GM23338 (cell line): ENCODE data around the gene CIC. TPM values are rescaled to one million over a fixed set of nuclear protein-coding genes. Genes with fewer than 3 reads are reported as not detected.

Experiments
- ATAC-seq: fragments of 200-7000 bp; cut with Tn5 transposase; 3 replicates; pipeline ENCODE4 v1.9.1; 2020
- DNase-seq: peaks from one replicate; pipeline ENCODE4 v3.0.0-alpha.2; 2015; ENCODE audit warnings: low spot score
- H2AFZ ChIP-seq: fragments of 200-600 bp; sonication (generic); 2 replicates; pipeline ENCODE4 v1.8.0; 2016; ENCODE audit warnings: antibody characterized with exemption, mild to moderate bottlenecking, moderate library complexity
- H3F3A ChIP-seq: fragments of 200-600 bp; sonication (generic); replicated peaks from 2 replicates; pipeline ENCODE4 v1.8.0; 2017; ENCODE audit warnings: antibody characterized with exemption, mixed run types, low read depth
- H3K27ac ChIP-seq: fragments of 200-600 bp; sonication (generic); 2 replicates; pipeline ENCODE4 v1.6.1; 2016; ENCODE audit warnings: low read depth
- H3K27me3 ChIP-seq: fragments of 200-600 bp; sonication (generic); 2 replicates; pipeline ENCODE4 v1.8.0; 2016; ENCODE audit warnings: mild to moderate bottlenecking, mixed run types, moderate library complexity; ENCODE audit not compliant: insufficient read depth
- H3K36me3 ChIP-seq: fragments of 200-600 bp; sonication (generic); 2 replicates; pipeline ENCODE4 v1.8.0; 2016; ENCODE audit warnings: mild to moderate bottlenecking; ENCODE audit not compliant: insufficient read depth
- H3K4me1 ChIP-seq: fragments of 200-600 bp; sonication (generic); 2 replicates; pipeline ENCODE4 v1.8.0; 2016; ENCODE audit warnings: mild to moderate bottlenecking, moderate library complexity; ENCODE audit not compliant: insufficient read depth
- H3K4me2 ChIP-seq: fragments of 200-600 bp; sonication (generic); 2 replicates; pipeline ENCODE4 v1.7.1; 2017; ENCODE audit warnings: mixed run types
- H3K4me3 ChIP-seq: fragments of 200-600 bp; sonication (generic); 2 replicates; pipeline ENCODE4 v1.6.1; 2016; ENCODE audit warnings: mixed run types
- H3K79me2 ChIP-seq: fragments of 200-600 bp; sonication (generic); replicated peaks from 2 replicates; pipeline ENCODE4 v1.8.0; 2017; ENCODE audit warnings: mild to moderate bottlenecking; ENCODE audit not compliant: insufficient read depth
- H3K9me2 ChIP-seq: fragments of 200-600 bp; sonication (generic); 2 replicates; pipeline ENCODE4 v1.8.0; 2017; ENCODE audit not compliant: insufficient read depth
- H4K20me1 ChIP-seq: fragments of 200-600 bp; sonication (generic); replicated peaks from 2 replicates; pipeline ENCODE4 v1.8.0; 2017; ENCODE audit warnings: mild to moderate bottlenecking; ENCODE audit not compliant: insufficient read depth
- H3K27ac Mint-ChIP-seq: 2 replicates; pipeline ENCODE4 v1.8.0; 2020; ENCODE audit warnings: inconsistent platforms, mild to moderate bottlenecking, moderate library complexity, mixed read lengths
- H3K27me3 Mint-ChIP-seq: 3 replicates; pipeline ENCODE4 v1.8.0; 2022; ENCODE audit warnings: low read depth, mild to moderate bottlenecking, moderate library complexity, mixed read lengths, inconsistent platforms; ENCODE audit not compliant: insufficient read depth, poor library complexity
- H3K36me3 Mint-ChIP-seq: 3 replicates; pipeline ENCODE4 v1.8.0; 2021; ENCODE audit warnings: low read depth, mild to moderate bottlenecking, inconsistent platforms, moderate library complexity, mixed read lengths
- H3K4me1 Mint-ChIP-seq: 3 replicates; pipeline ENCODE4 v1.8.0; 2020; ENCODE audit warnings: mild to moderate bottlenecking, inconsistent platforms, mixed read lengths
- H3K4me3 Mint-ChIP-seq: 3 replicates; pipeline ENCODE4 v1.8.0; 2021; ENCODE audit warnings: moderate library complexity, mild to moderate bottlenecking, inconsistent platforms, mixed read lengths
- H3K9me3 Mint-ChIP-seq: 3 replicates; pipeline ENCODE4 v1.8.0; 2020; ENCODE audit warnings: moderate library complexity, mild to moderate bottlenecking, inconsistent platforms, mixed read lengths
- CREB1 ChIP-seq: fragments of 250-450 bp; sonication (Bioruptor Pico); IDR thresholded peaks from 2 replicates; pipeline ENCODE4 v1.5.0; 2020; ENCODE audit warnings: low read depth, mild to moderate bottlenecking, moderate library complexity
- CTCF ChIP-seq, 2 experiments: fragments of 200-600 bp in 1 of 2; sonication (generic) in 1 of 2; conservative IDR thresholded peaks; 2 replicates each; pipeline versions ENCODE4 v1.5.1 to v1.6.1; 2016 to 2017; ENCODE audit warnings: antibody characterized with exemption in 2 of 2, low read depth in 2 of 2, mild to moderate bottlenecking in 2 of 2, moderate library complexity in 1 of 2
- JUNB ChIP-seq: IDR thresholded peaks from one replicate; pipeline ENCODE4 v1.6.1; 2016; ENCODE audit warnings: antibody characterized with exemption; ENCODE audit not compliant: unreplicated experiment
- NANOG ChIP-seq: IDR thresholded peaks from 2 replicates; pipeline ENCODE4 v1.6.1; 2016; ENCODE audit warnings: antibody characterized with exemption, borderline replicate concordance
- POLR2AphosphoS5 ChIP-seq: IDR thresholded peaks from 2 replicates; pipeline ENCODE4 v1.6.1; 2016; ENCODE audit warnings: antibody characterized with exemption, low read depth
- REST ChIP-seq: IDR thresholded peaks from one replicate; pipeline ENCODE4 v1.6.1; 2018; ENCODE audit warnings: antibody characterized with exemption; ENCODE audit not compliant: unreplicated experiment
- ZNF114 ChIP-seq: fragments of 250-450 bp; sonication (Bioruptor Pico); IDR thresholded peaks from 2 replicates; pipeline ENCODE4 v1.5.0; 2020; ENCODE audit warnings: mild to moderate bottlenecking, moderate library complexity
- ZNF331 ChIP-seq: fragments of 250-450 bp; sonication (Bioruptor Pico); IDR thresholded peaks from 2 replicates; pipeline ENCODE4 v1.5.0; 2020; ENCODE audit warnings: low read depth, mild to moderate bottlenecking, moderate library complexity
- polyA plus RNA-seq: library from polyadenylated mRNA; unstranded; fragments of >200 nt; fragmentation: Nextera tagmentation; extraction: Ambion mirVana; gene quantifications from 2 replicates; pipeline ENCODE4 v1.2.1, GENCODE V29; 2016
- total RNA-seq: library from RNA; depleted of rRNA; stranded (reverse); fragments of >200 nt; shearing (Covaris generic); gene quantifications from 2 replicates; pipeline ENCODE4 v1.2.3, GENCODE V29; 2014
- TF ChIP-seq, protein P1 (sequence below): fragments of 250-450 bp; sonication (Bioruptor Pico); IDR thresholded peaks from 2 replicates; pipeline ENCODE4 v1.5.0; 2020; ENCODE audit warnings: mild to moderate bottlenecking, moderate library complexity

The CIC gene
- total and polyA plus RNA-seq, 2 experiments from 2014 or later = 13.2 to 42.0 TPM

- TF ChIP-seq CTCF (conservative IDR thresholded peaks at IDR 0.05; ENCODE audit: low read depth in 2 of 2) (no peak), REST (no peak), ZNF331 (CRISPR knock-in tag) (no peak), NANOG (no peak), ZNF114 (CRISPR knock-in tag) (no peak), CREB1 (no peak)
Measured at GRCh38 chr19:42278452-42279154, 9.6 kb downstream of the CIC start (continued).

DNA sequence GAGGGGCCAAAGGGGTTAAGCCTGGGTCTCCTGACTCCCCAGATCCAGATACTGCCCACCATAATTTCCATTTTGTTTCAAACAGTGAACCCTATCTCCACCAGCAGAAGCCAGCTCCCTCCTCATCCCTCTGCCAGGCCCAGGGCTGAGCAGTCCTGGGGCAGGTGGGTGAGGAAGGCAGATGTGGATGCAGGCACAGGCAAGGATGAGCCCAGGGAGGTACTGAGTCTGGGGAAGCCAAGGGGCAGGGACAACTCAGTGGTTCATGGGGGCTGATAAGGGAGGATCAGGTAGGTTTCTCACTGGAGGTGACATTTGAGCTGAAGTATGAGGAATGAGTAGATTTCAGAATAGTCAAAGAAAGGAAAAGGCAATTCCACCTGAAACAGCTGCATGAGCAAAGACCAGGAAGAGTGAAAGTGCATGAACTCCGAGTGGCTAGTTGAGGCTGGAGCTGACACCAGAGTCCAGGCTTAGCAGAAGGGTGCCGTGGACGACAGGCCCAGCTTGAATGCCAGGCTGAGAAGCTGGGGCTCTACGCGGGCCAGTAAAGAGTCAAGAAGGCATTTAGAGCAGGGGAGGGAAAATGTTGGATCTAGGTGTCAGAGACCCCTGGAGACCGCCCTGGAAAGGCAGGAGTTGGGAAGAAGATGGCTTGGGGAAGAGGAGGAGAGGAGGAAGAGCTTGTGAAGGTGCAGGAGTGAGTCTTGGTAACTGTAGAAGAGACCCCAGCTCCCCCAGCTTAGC, 10.3 kb downstream of the CIC start:
- Mint-ChIP-seq H3K4me1 (peaks cover 26% of the 10 kb centered on the region), H3K27me3 (peaks cover 18% of the 10 kb centered on the region), H3K9me3 (no peaks in the 10 kb centered on the region; the same call in 2 of the 3 replicates), H3K36me3 (peaks cover 7% of the 10 kb centered on the region; the same call in 2 of the 3 replicates), H3K27ac (peak overlapping the region; percentile 10; the same call in 1 of the 2 replicates), H3K4me3 (peak overlapping the region; percentile 73)
- peak; percentile 2 for ATAC-seq
- Histone ChIP-seq H3K27me3 (no peaks in the 10 kb centered on the region), H3K36me3 (no peaks in the 10 kb centered on the region), H3K9me2 (no peaks in the 10 kb centered on the region), H3K27ac (no peak overlapping the region), H3F3A (peaks cover 17% of the 10 kb centered on the region; the same call in 1 of the 2 replicates), H2AFZ (no peak overlapping the region), H3K4me3 (peak overlapping the region; percentile 96), H3K79me2 (peaks cover 3% of the 10 kb centered on the region; the same call in 1 of the 2 replicates), H3K4me2 (peak overlapping the region; percentile 94), H3K4me1 (peaks cover 27% of the 10 kb centered on the region), H4K20me1 (0 out of 2 replicates have a peak, but pooled peaks cover 3% of the 10 kb centered on the region)
- peak; percentile 51 for DNase-seq
- TF ChIP-seq NANOG = no peak
- TF ChIP-seq, protein P1, sequence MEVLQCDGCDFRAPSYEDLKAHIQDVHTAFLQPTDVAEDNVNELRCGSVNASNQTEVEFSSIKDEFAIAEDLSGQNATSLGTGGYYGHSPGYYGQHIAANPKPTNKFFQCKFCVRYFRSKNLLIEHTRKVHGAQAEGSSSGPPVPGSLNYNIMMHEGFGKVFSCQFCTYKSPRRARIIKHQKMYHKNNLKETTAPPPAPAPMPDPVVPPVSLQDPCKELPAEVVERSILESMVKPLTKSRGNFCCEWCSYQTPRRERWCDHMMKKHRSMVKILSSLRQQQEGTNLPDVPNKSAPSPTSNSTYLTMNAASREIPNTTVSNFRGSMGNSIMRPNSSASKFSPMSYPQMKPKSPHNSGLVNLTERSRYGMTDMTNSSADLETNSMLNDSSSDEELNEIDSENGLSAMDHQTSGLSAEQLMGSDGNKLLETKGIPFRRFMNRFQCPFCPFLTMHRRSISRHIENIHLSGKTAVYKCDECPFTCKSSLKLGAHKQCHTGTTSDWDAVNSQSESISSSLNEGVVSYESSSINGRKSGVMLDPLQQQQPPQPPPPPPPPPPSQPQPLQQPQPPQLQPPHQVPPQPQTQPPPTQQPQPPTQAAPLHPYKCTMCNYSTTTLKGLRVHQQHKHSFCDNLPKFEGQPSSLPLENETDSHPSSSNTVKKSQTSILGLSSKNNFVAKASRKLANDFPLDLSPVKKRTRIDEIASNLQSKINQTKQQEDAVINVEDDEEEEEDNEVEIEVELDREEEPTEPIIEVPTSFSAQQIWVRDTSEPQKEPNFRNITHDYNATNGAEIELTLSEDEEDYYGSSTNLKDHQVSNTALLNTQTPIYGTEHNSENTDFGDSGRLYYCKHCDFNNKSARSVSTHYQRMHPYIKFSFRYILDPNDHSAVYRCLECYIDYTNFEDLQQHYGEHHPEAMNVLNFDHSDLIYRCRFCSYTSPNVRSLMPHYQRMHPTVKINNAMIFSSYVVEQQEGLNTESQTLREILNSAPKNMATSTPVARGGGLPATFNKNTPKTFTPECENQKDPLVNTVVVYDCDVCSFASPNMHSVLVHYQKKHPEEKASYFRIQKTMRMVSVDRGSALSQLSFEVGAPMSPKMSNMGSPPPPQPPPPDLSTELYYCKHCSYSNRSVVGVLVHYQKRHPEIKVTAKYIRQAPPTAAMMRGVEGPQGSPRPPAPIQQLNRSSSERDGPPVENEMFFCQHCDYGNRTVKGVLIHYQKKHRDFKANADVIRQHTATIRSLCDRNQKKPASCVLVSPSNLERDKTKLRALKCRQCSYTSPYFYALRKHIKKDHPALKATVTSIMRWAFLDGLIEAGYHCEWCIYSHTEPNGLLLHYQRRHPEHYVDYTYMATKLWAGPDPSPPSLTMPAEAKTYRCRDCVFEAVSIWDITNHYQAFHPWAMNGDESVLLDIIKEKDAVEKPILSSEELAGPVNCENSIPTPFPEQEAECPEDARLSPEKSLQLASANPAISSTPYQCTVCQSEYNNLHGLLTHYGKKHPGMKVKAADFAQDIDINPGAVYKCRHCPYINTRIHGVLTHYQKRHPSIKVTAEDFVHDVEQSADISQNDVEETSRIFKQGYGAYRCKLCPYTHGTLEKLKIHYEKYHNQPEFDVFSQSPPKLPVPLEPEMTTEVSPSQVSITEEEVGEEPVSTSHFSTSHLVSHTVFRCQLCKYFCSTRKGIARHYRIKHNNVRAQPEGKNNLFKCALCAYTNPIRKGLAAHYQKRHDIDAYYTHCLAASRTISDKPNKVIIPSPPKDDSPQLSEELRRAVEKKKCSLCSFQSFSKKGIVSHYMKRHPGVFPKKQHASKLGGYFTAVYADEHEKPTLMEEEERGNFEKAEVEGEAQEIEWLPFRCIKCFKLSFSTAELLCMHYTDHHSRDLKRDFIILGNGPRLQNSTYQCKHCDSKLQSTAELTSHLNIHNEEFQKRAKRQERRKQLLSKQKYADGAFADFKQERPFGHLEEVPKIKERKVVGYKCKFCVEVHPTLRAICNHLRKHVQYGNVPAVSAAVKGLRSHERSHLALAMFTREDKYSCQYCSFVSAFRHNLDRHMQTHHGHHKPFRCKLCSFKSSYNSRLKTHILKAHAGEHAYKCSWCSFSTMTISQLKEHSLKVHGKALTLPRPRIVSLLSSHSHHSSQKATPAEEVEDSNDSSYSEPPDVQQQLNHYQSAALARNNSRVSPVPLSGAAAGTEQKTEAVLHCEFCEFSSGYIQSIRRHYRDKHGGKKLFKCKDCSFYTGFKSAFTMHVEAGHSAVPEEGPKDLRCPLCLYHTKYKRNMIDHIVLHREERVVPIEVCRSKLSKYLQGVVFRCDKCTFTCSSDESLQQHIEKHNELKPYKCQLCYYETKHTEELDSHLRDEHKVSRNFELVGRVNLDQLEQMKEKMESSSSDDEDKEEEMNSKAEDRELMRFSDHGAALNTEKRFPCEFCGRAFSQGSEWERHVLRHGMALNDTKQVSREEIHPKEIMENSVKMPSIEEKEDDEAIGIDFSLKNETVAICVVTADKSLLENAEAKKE = no peak
- no peak for TF ChIP-seq ZNF331 (CRISPR knock-in tag)
- TF ChIP-seq JUNB = no peak
- no peak for TF ChIP-seq CREB1
- no peak for TF ChIP-seq POLR2AphosphoS5
